Neural cell (in vitro differentiated cells): ENCODE data around the gene NEK6. TPM values are rescaled to one million over a fixed set of nuclear protein-coding genes. Genes with fewer than 3 reads are reported as not detected.

ENCODE experiments used
- H2AFZ ChIP-seq: fragments of 200-600, 300-800 bp; sonication (generic), shearing (Covaris generic); 2 replicates; pipeline ENCODE4 v1.6.0; 2014; ENCODE audit warnings: low read depth, mild to moderate bottlenecking, antibody characterized with exemption, low read length, moderate library complexity
- H3F3A ChIP-seq: fragments of 200-600 bp; shearing (Covaris generic); 2 replicates; pipeline ENCODE4 v1.6.1; 2016; ENCODE audit warnings: mild to moderate bottlenecking, moderate library complexity, mixed read lengths, antibody characterized with exemption, low read length; ENCODE audit not compliant: insufficient read depth, poor library complexity, severe bottlenecking
- H3K27ac ChIP-seq: fragments of 200-600, 300-800 bp; sonication (generic), shearing (Covaris generic); 2 replicates; pipeline ENCODE4 v1.5.1; 2014; ENCODE audit warnings: mild to moderate bottlenecking, low read length, moderate library complexity
- H3K27me3 ChIP-seq: fragments of 300-800, 200-600 bp; sonication (generic), shearing (Covaris generic); 2 replicates; pipeline ENCODE4 v1.6.0; 2014; ENCODE audit warnings: mild to moderate bottlenecking, low read depth, low read length, moderate library complexity; ENCODE audit not compliant: insufficient read depth
- H3K36me3 ChIP-seq: fragments of 300-800, 200-600 bp; sonication (generic), shearing (Covaris generic); 2 replicates; pipeline ENCODE4 v1.5.1; 2014; ENCODE audit warnings: mild to moderate bottlenecking, antibody characterized with exemption, low read length, moderate library complexity; ENCODE audit not compliant: insufficient read depth
- H3K4me2 ChIP-seq: fragments of 300-800, 200-600 bp; sonication (generic), shearing (Covaris generic); 2 replicates; pipeline ENCODE4 v1.6.0; 2014; ENCODE audit warnings: mild to moderate bottlenecking, low read length
- H3K4me3 ChIP-seq: fragments of 300-800, 200-600 bp; sonication (generic), shearing (Covaris generic); 2 replicates; pipeline ENCODE4 v1.5.1; 2014; ENCODE audit warnings: mild to moderate bottlenecking, low read length, moderate library complexity
- H3K79me2 ChIP-seq: fragments of 200-600 bp; shearing (Covaris generic); replicated peaks from 2 replicates; pipeline ENCODE4 v1.6.0; 2014; ENCODE audit warnings: mild to moderate bottlenecking, low read length, moderate library complexity; ENCODE audit not compliant: insufficient read depth
- H3K9ac ChIP-seq: fragments of 300-800, 200-600 bp; sonication (generic), shearing (Covaris generic); 2 replicates; pipeline ENCODE4 v1.6.1; 2016; ENCODE audit warnings: mild to moderate bottlenecking, low read length, mixed read lengths
- H3K9me2 ChIP-seq: fragments of 200-600 bp; shearing (Covaris generic); 2 replicates; pipeline ENCODE4 v1.6.1; 2016; ENCODE audit warnings: mild to moderate bottlenecking, low read length, mixed read lengths; ENCODE audit not compliant: insufficient read depth
- H3K9me3 ChIP-seq: fragments of 200-600, 300-800 bp; sonication (generic), shearing (Covaris generic); 2 replicates; pipeline ENCODE4 v1.6.1; 2016; ENCODE audit warnings: mild to moderate bottlenecking, mixed run types, low read length, moderate library complexity, mixed read lengths
- H4K20me1 ChIP-seq: fragments of 200-600 bp; shearing (Covaris generic); 2 replicates; pipeline ENCODE4 v1.6.1; 2016; ENCODE audit warnings: mild to moderate bottlenecking, mixed run types; ENCODE audit not compliant: insufficient read depth
- EP300 ChIP-seq: fragments of 450-650 bp; conservative IDR thresholded peaks from 2 replicates; pipeline ENCODE4 v1.6.1; 2014; ENCODE audit warnings: antibody characterized with exemption, mild to moderate bottlenecking, moderate library complexity; ENCODE audit not compliant: poor library complexity, severe bottlenecking
- EZH2 ChIP-seq: fragments of 200-600, 300-800 bp; shearing (Covaris generic), sonication (generic); IDR thresholded peaks from 2 replicates; pipeline ENCODE4 v1.6.1; 2014; ENCODE audit warnings: antibody characterized with exemption, low read length, borderline replicate concordance, mild to moderate bottlenecking; ENCODE audit not compliant: insufficient read depth, poor library complexity, severe bottlenecking
- MXI1 ChIP-seq: fragments of 450-650 bp; conservative IDR thresholded peaks from 2 replicates; pipeline ENCODE4 v1.6.1; 2014; ENCODE audit warnings: antibody characterized with exemption, mild to moderate bottlenecking; ENCODE audit not compliant: poor library complexity, severe bottlenecking
- POLR2AphosphoS5 ChIP-seq: IDR thresholded peaks from 2 replicates; pipeline ENCODE4 v1.6.1; 2012
- RAD21 ChIP-seq: fragments of 450-650 bp; conservative IDR thresholded peaks from 2 replicates; pipeline ENCODE4 v1.6.1; 2014; ENCODE audit warnings: antibody characterized with exemption, mild to moderate bottlenecking, moderate library complexity
- REST ChIP-seq: IDR thresholded peaks from 2 replicates; pipeline ENCODE4 v1.6.1; 2012; ENCODE audit warnings: borderline replicate concordance
- SMC3 ChIP-seq: fragments of 450-650 bp; conservative IDR thresholded peaks from 2 replicates; pipeline ENCODE4 v1.6.1; 2014; ENCODE audit warnings: antibody characterized with exemption, mild to moderate bottlenecking, moderate library complexity; ENCODE audit not compliant: poor library complexity
- TAF1 ChIP-seq: IDR thresholded peaks from 2 replicates; pipeline ENCODE4 v1.6.1; 2012; ENCODE audit warnings: low read depth
- polyA plus RNA-seq: library from polyadenylated mRNA; depleted of rRNA; stranded (reverse); fragments of >200 nt; gene quantifications from 2 replicates; pipeline ENCODE4 v1.2.3, GENCODE V29; 2014
- TF ChIP-seq, protein P1 (sequence below): fragments of 450-650 bp; IDR thresholded peaks from 2 replicates; pipeline ENCODE4 v1.5.1; 2014; ENCODE audit warnings: antibody characterized with exemption, mild to moderate bottlenecking, moderate library complexity; ENCODE audit not compliant: poor library complexity, severe bottlenecking

NEK6 gene
- polyA plus RNA-seq, 1 donor from 2014 or later, result 4.6 TPM

DNA sequence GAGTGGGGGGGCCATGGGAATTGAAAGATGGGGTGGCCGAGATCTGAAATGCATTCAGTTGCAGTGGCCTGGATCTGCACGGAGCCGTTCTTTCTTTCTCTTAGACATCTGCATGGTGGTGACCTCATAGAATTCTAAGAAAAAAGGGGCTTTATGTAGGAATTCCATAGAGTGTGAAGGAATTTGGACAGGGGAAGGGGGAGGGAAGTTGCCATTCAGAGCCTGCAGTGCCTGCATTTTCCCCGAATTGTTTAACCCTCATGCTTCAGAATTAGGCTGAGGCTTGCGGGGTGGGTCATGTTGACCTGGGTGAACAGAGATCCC, 4.9 kb downstream of the NEK6 start:
- Histone ChIP-seq H3F3A (no peaks in the 10 kb centered on the region), H3K4me2 (no peak overlapping the region), H3K4me3 (no peak overlapping the region), H3K9me2 (no peaks in the 10 kb centered on the region), H3K9ac (no peak overlapping the region), H3K27me3 (no peaks in the 10 kb centered on the region), H2AFZ (no peak overlapping the region), H3K27ac (no peak overlapping the region), H3K9me3 (no peaks in the 10 kb centered on the region), H3K36me3 (no peaks in the 10 kb centered on the region), H4K20me1 (no peaks in the 10 kb centered on the region), H3K79me2 (peaks cover 49% of the 10 kb centered on the region)
- no peak for TF ChIP-seq EZH2
- no peak for TF ChIP-seq REST
- no peak for TF ChIP-seq RAD21
- TF ChIP-seq POLR2AphosphoS5, result no peak
- TF ChIP-seq MXI1, result no peak
- TF ChIP-seq EP300, result no peak
- TF ChIP-seq, protein P1, sequence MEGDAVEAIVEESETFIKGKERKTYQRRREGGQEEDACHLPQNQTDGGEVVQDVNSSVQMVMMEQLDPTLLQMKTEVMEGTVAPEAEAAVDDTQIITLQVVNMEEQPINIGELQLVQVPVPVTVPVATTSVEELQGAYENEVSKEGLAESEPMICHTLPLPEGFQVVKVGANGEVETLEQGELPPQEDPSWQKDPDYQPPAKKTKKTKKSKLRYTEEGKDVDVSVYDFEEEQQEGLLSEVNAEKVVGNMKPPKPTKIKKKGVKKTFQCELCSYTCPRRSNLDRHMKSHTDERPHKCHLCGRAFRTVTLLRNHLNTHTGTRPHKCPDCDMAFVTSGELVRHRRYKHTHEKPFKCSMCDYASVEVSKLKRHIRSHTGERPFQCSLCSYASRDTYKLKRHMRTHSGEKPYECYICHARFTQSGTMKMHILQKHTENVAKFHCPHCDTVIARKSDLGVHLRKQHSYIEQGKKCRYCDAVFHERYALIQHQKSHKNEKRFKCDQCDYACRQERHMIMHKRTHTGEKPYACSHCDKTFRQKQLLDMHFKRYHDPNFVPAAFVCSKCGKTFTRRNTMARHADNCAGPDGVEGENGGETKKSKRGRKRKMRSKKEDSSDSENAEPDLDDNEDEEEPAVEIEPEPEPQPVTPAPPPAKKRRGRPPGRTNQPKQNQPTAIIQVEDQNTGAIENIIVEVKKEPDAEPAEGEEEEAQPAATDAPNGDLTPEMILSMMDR, result no peak
- no peak for TF ChIP-seq TAF1
- TF ChIP-seq SMC3, result no peak

DNA sequence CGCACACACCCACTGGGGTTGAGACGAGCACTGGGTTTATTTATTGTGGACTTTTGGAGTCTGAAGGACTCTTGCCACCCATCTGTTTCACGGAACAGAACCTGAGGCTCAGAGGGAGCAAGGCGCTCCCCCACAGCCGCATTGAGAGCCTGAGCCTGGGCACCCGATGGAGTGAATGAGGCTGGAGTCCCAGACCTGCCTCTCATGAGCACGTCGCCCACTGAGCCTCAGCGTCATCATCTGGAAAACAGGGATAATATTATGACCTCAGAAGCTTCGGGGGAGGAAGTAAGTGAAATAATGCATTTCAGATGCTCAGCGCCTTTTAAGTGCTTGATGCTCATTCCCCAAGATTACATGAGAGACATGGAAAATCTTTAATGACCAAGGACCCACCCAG, 5.5 kb downstream of the NEK6 start:
- Histone ChIP-seq H3K9me2 (no peaks in the 10 kb centered on the region), H3F3A (no peaks in the 10 kb centered on the region), H3K4me3 (no peak overlapping the region), H2AFZ (no peak overlapping the region), H3K4me2 (no peak overlapping the region), H3K27ac (no peak overlapping the region), H4K20me1 (no peaks in the 10 kb centered on the region), H3K9me3 (no peaks in the 10 kb centered on the region), H3K27me3 (no peaks in the 10 kb centered on the region), H3K36me3 (no peaks in the 10 kb centered on the region), H3K9ac (no peak overlapping the region), H3K79me2 (peaks cover 49% of the 10 kb centered on the region)
- TF ChIP-seq EP300, result no peak
- TF ChIP-seq, protein P1, result no peak
- no peak for TF ChIP-seq REST
- TF ChIP-seq RAD21, result no peak
